Chondrocyte (in vitro differentiated cells): ENCODE results near the gene PIEZO2. TPM values are rescaled to one million over a fixed set of nuclear protein-coding genes. Genes with fewer than 3 reads are reported as not detected.

Experiments
- DNase-seq: peaks from one replicate; pipeline ENCODE4 v3.0.0; 2021; ENCODE audit warnings: mixed read lengths, low spot score
- H3K27ac Mint-ChIP-seq: one replicate; pipeline ENCODE4 v1.8.0; 2021; ENCODE audit warnings: mild to moderate bottlenecking, moderate library complexity, mixed read lengths; ENCODE audit not compliant: unreplicated experiment
- H3K27me3 Mint-ChIP-seq: 2 replicates; pipeline ENCODE4 v1.8.0; 2021; ENCODE audit warnings: low read depth, mixed read lengths
- H3K36me3 Mint-ChIP-seq: 2 replicates; pipeline ENCODE4 v1.8.0; 2021; ENCODE audit warnings: low read depth, mixed read lengths
- H3K4me1 Mint-ChIP-seq: 2 replicates; pipeline ENCODE4 v1.8.0; 2021; ENCODE audit warnings: low read depth, mild to moderate bottlenecking, mixed read lengths
- H3K4me3 Mint-ChIP-seq: one replicate; pipeline ENCODE4 v1.8.0; 2021; ENCODE audit warnings: mild to moderate bottlenecking, moderate library complexity, mixed read lengths; ENCODE audit not compliant: unreplicated experiment
- H3K9me3 Mint-ChIP-seq: 2 replicates; pipeline ENCODE4 v1.8.0; 2021; ENCODE audit warnings: low read depth, mixed read lengths
- CTCF ChIP-seq: fragments of 200-600 bp; sonication (generic); IDR thresholded peaks from 2 replicates; pipeline ENCODE4 v1.5.0; 2021; ENCODE audit warnings: antibody characterized with exemption, mild to moderate bottlenecking, moderate library complexity
- total RNA-seq: library from RNA; stranded (reverse); gene quantifications from 3 replicates; pipeline ENCODE4 v1.2.1, GENCODE V29; 2021

Gene PIEZO2
- total RNA-seq, 1 donor from 2014 or later, result 142 TPM

GRCh38 chr18:10878703-10879102 is 270.7 kb downstream of the PIEZO2 start:
- Mint-ChIP-seq H3K27me3 (no peaks in the 10 kb centered on the region), H3K36me3 (peaks cover 6% of the 10 kb centered on the region), H3K9me3 (peaks cover 4% of the 10 kb centered on the region), H3K27ac (no peak overlapping the region), H3K4me3 (no peak overlapping the region), H3K4me1 (peaks cover 4% of the 10 kb centered on the region)
- no peak for DNase-seq
- no peak for TF ChIP-seq CTCF

- Mint-ChIP-seq H3K9me3 (peaks cover 4% of the 10 kb centered on the region), H3K36me3 (peaks cover 6% of the 10 kb centered on the region), H3K27me3 (no peaks in the 10 kb centered on the region), H3K4me1 (peaks cover 4% of the 10 kb centered on the region), H3K27ac (no peak overlapping the region), H3K4me3 (no peak overlapping the region)
- no peak for TF ChIP-seq CTCF
- DNase-seq, result no peak
These were observed 271.4 kb downstream of the PIEZO2 start for GRCh38 chr18:10877987-10878386.

- no peak for DNase-seq
- H3K27ac Mint-ChIP-seq, result no peak overlapping the region
- H3K9me3 Mint-ChIP-seq, result peaks cover 4% of the 10 kb centered on the region
- TF ChIP-seq CTCF, result no peak
- H3K4me1 Mint-ChIP-seq, result peaks cover 7% of the 10 kb centered on the region
- no peak overlapping the region for H3K4me3 Mint-ChIP-seq
- H3K27me3 Mint-ChIP-seq, result no peaks in the 10 kb centered on the region
- H3K36me3 Mint-ChIP-seq, result peaks cover 8% of the 10 kb centered on the region
These were observed 273.6 kb downstream of the PIEZO2 start for GRCh38 chr18:10875811-10876210.

- H3K9me3 Mint-ChIP-seq, result peaks cover 4% of the 10 kb centered on the region
- peaks cover 4% of the 10 kb centered on the region for H3K36me3 Mint-ChIP-seq
- no peak overlapping the region for H3K4me3 Mint-ChIP-seq
- peaks cover 18% of the 10 kb centered on the region for H3K4me1 Mint-ChIP-seq
- DNase-seq, result no peak
- no peaks in the 10 kb centered on the region for H3K27me3 Mint-ChIP-seq
- no peak overlapping the region for H3K27ac Mint-ChIP-seq
- TF ChIP-seq CTCF, result no peak
These were observed 277.1 kb downstream of the PIEZO2 start for GRCh38 chr18:10872304-10872703.

- Mint-ChIP-seq H3K9me3 (no peaks in the 10 kb centered on the region), H3K36me3 (peaks cover 14% of the 10 kb centered on the region), H3K27me3 (no peaks in the 10 kb centered on the region), H3K4me1 (peaks cover 42% of the 10 kb centered on the region), H3K4me3 (no peak overlapping the region), H3K27ac (no peak overlapping the region)
- no peak for TF ChIP-seq CTCF
- DNase-seq, result no peak
These were observed 284.6 kb downstream of the PIEZO2 start for GRCh38 chr18:10864722-10865121.
